Heart left ventricle (tissue), 16 donors: ENCODE results near the gene NCR1. TPM values are rescaled to one million over a fixed set of nuclear protein-coding genes. Genes with fewer than 3 reads are reported as not detected.
"Not testable (repeated sequence)": the region's sequence is repeated elsewhere in the genome, so short reads cannot be mapped to it uniquely, and the experiment has no call there.

Experiments
- ATAC-seq, 4 donors: fragments of 200-7000 bp; cut with Tn5 transposase; one replicate each; pipeline ENCODE4 v1.9.1; 2020 to 2022; ENCODE audit warnings: moderate library complexity in 4 of 4, mild to moderate bottlenecking in 3 of 4, moderate number of reproducible peaks in 1 of 4
- DNase-seq, 5 donors: peaks; one replicate each; pipeline ENCODE4 v3.0.0-alpha.2; 2020
- H3K27ac ChIP-seq, 12 donors: fragments of 200-600 bp; sonication (generic) in 4 of 12; one replicate each; pipeline versions ENCODE4 v1.5.0 to v1.8.0; 2016 to 2022; ENCODE audit warnings: mild to moderate bottlenecking in 2 of 12
- H3K27me3 ChIP-seq, 9 donors: fragments of 200-600 bp; sonication (generic) in 2 of 9; one replicate each; pipeline versions ENCODE4 v1.5.1 to v1.8.0; 2016 to 2022; ENCODE audit warnings: mild to moderate bottlenecking in 3 of 9
- H3K36me3 ChIP-seq, 9 donors: fragments of 200-600 bp; sonication (generic) in 2 of 9; one replicate each; pipeline versions ENCODE4 v1.5.0 to v1.8.0; 2018 to 2022; ENCODE audit warnings: mild to moderate bottlenecking in 2 of 9
- H3K4me1 ChIP-seq, 12 donors: fragments of 200-600 bp; sonication (generic) in 4 of 12; one replicate each; pipeline versions ENCODE4 v1.5.0 to v1.8.0; 2016 to 2022; ENCODE audit warnings: mild to moderate bottlenecking in 3 of 12
- H3K4me3 ChIP-seq, 12 donors: fragments of 200-600 bp; sonication (generic) in 4 of 12; one replicate each; pipeline versions ENCODE4 v1.5.0 to v1.8.0; 2017 to 2022; ENCODE audit warnings: mild to moderate bottlenecking in 9 of 12, moderate library complexity in 4 of 12
- H3K9me3 ChIP-seq, 12 donors: fragments of 200-600 bp; sonication (generic) in 4 of 12; one replicate each; pipeline versions ENCODE4 v1.5.0 to v1.8.0; 2016 to 2022; ENCODE audit warnings: mild to moderate bottlenecking in 1 of 12
- CTCF ChIP-seq, 12 donors: fragments of 200-600 bp; sonication (generic) in 4 of 12; IDR thresholded peaks; one replicate each; pipeline versions ENCODE4 v1.5.0 to v1.8.0; 2018 to 2022; ENCODE audit warnings: antibody characterized with exemption in 12 of 12, mild to moderate bottlenecking in 5 of 12
- POLR2A ChIP-seq, 2 donors: fragments of 450-650 bp; IDR thresholded peaks; one replicate each; pipeline ENCODE4 v1.6.1; 2017; ENCODE audit warnings: antibody characterized with exemption in 2 of 2, mild to moderate bottlenecking in 2 of 2, moderate library complexity in 2 of 2
- WGBS, 4 donors: extraction: QIAGEN DNeasy Blood & Tissue Kit in 2 of 4; methylation state at CpG; one replicate each; pipeline versions ENCODE4 v1.1.5 to v1.1.7; 2013 to 2018; 5-methylcytosine and 5-hydroxymethylcytosine counted together
- intact Hi-C, 10 donors: fragments of 100-400 bp; cut with DNase I; formaldehyde crosslinking; loops; one replicate each; pipeline versions ENCODE4 v1.11.1 to v1.14.2; 2022
- polyA plus RNA-seq, 2 donors: library from polyadenylated mRNA; stranded (reverse); fragments of 200-250 nt; gene quantifications; one replicate each; pipeline ENCODE4 v1.2.3, GENCODE V29; 2013
- total RNA-seq, 9 donors: library from RNA; depleted of rRNA in 2 of 9; stranded (reverse); fragments of >200 nt in 2 of 9; fragmentation: NEBNext Ultra II Directional in 3 of 9; extraction: Animal tissue kit (Norgen Biotek cat#: 25700) in 3 of 9; gene quantifications; one replicate each; pipeline versions ENCODE4 v1.1.0 to v1.2.4, GENCODE V29; 2016 to 2023
- donor health status: ischemic (EF 13 %, LVEDD 7.1; RV severe dilation, severe dysfunction).
- donor health status: healthy with polysubstance abuse.
- donor health status: DM: no; HTN: yes; CAD: no.
- donor health status: DM: no; HTN: no; CAD: no.
- donor health status: ischemic (EF 25% LVEDD 6.9; RV normal size, moderate dysfunction).
- donor health status: ischemic (EF 25% LVEDD 5.7; RV mildly dilated, moderate dysfunction).
- donor health status: healthy.
- donor health status: DM: yes; HTN: yes; CAD: no.
- donor health status: ischemic (EF 35%, LVEDD 5.7; RV mildly dilated, moderate dysfunction).
- donor health status: nonischemic (EF 11% LVEDD 7.7; RV severe dilation, severe dysfunction).
- donor health status: DM: yes; HTN: yes; CAD: no.
- donor health status: PGD.
- donor health status: ischemic (EF 29% LVEDD 5.4; RV normal size, mild dysfunction).
- donor health status: nonischemic (EF 23%, LVEDD 6.1; RV moderate dilation, normal function).

The NCR1 gene
- total and polyA plus RNA-seq, 11 donors, result 0.33 to 1.2 TPM; not detected in 9

DNA sequence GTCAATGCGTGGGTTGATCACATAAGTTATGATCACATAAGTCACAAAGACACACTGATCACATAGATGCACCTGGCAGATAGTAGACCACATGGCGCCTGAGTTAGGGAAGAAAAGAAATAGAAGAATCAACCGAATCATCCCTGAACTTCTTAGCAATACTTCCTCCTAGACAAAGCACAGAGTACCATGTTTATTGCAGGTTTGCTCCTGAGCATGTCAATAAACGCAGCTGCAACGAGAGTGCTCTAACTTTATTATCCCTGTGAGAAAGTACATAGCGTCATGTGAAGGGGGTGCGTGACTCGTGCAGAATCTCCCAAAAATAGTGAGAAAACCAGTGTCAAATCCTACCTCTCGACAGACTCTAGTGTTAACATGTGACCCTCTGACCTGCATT is 17.3 kb downstream of the NCR1 start:
- TF ChIP-seq POLR2A (IDR thresholded peaks at IDR 0.05) (no peak), CTCF (IDR thresholded peaks at IDR 0.05) (no peak)
- Histone ChIP-seq H3K36me3 (no peaks in the 10 kb centered on the region), H3K27me3 (peaks cover 0 to 20% (median 0%) of the 10 kb centered on the region in 9 donors), H3K9me3 (peaks cover 0 to 14% (median 4%) of the 10 kb centered on the region in 12 donors), H3K4me1 (no peaks in the 10 kb centered on the region), H3K27ac (no peak overlapping the region), H3K4me3 (no peak overlapping the region)
- ATAC-seq (no peak), DNase-seq (no peak)
- intact Hi-C loops, result loop anchor here in 3 of 10 donors (10.0 kb wide), 3 partner anchors 248 to 268 kb away; partner anchors contain the start of gene LILRB4 (in 1 of the 3)
- 70 to 77% (median 72%) methylated on average over 9 of the region's 9 CpGs for WGBS, 4 donors

- intact Hi-C loops, result loop anchor here in 3 of 10 donors (10.0 kb wide), 3 partner anchors 253 to 273 kb away; partner anchors contain the start of gene LILRB4 (in 1 of the 3)
- ATAC-seq (no peak), DNase-seq (no peak)
- Histone ChIP-seq H3K27me3 (peaks cover 0 to 3% (median 0%) of the 10 kb centered on the region in 9 donors), H3K36me3 (no peaks in the 10 kb centered on the region), H3K9me3 (peaks cover 0 to 24% (median 12%) of the 10 kb centered on the region in 12 donors), H3K4me1 (no peaks in the 10 kb centered on the region), H3K4me3 (no peak overlapping the region), H3K27ac (no peak overlapping the region)
- WGBS, 4 donors, result 88 to 97% (median 92%) methylated on average over 2 of the region's 2 CpGs
- TF ChIP-seq POLR2A (IDR thresholded peaks at IDR 0.05) (no peak), CTCF (IDR thresholded peaks at IDR 0.05) (no peak)
Measured at GRCh38 chr19:54928299-54928698, 22.4 kb downstream of the NCR1 start.

DNA sequence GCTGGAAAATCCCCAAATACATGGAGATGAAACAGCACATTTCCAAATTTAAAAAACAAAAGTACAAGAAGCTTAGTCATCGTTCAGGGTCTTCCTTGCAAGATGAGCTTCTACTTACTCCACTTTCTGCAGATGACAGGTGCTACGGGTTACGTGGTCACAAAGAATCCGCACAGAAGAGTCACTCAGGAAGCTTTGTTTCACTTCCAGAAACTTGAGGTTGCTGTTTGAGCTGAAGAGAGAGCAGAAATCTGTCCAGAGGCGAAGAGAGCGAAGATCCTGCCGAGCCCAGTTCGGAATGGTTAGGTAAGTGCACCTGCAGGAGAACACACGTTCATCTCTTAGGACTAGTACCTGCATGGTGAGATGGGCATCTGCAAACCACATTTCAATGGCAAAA is 32.0 kb downstream of the NCR1 start:
- TF ChIP-seq POLR2A (IDR thresholded peaks at IDR 0.05), result no peak
- TF ChIP-seq CTCF (IDR thresholded peaks at IDR 0.05), result no peak
- Histone ChIP-seq H3K27ac (no peak overlapping the region), H3K9me3 (no peaks in the 10 kb centered on the region), H3K27me3 (peaks cover 0 to 22% (median 0%) of the 10 kb centered on the region in 9 donors), H3K4me1 (no peaks in the 10 kb centered on the region), H3K36me3 (no peaks in the 10 kb centered on the region), H3K4me3 (no peak overlapping the region)
- ATAC-seq (no peak), DNase-seq (no peak)
- WGBS, 4 donors, result 74 to 79% (median 76%) methylated on average over 9 of the region's 9 CpGs
- intact Hi-C loops, result no loop called here

DNA sequence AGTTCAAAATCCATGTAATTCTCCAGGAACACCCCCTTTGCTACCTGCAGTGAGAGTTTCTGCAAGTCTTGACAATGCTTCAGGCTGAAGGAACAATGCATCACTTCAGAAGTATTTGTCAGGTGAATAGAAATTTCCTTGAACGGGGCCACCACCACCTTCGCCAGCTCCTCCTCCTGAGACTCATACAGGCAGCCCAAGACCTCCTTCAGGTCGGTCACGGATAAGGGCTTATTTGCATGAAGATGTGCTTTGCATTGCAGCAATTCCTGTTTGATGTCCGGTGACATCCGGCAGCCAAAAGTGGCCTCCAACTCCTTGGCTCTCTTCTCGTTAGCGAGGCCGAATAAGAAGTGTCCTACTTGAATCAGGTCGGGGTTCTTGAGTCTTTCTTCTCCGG is 33.0 kb downstream of the NCR1 start:
- no peak for TF ChIP-seq CTCF (IDR thresholded peaks at IDR 0.05)
- TF ChIP-seq POLR2A (IDR thresholded peaks at IDR 0.05), result no peak
- Histone ChIP-seq H3K27ac (no peak overlapping the region), H3K4me1 (no peaks in the 10 kb centered on the region), H3K9me3 (no peaks in the 10 kb centered on the region), H3K4me3 (no peak overlapping the region), H3K27me3 (peaks cover 0 to 22% (median 0%) of the 10 kb centered on the region in 9 donors), H3K36me3 (no peaks in the 10 kb centered on the region)
- 70 to 77% (median 74%) methylated on average over 11 of the region's 11 CpGs for WGBS, 4 donors
- intact Hi-C loops, result no loop called here
- ATAC-seq, result no peak
- no peak for DNase-seq

DNA sequence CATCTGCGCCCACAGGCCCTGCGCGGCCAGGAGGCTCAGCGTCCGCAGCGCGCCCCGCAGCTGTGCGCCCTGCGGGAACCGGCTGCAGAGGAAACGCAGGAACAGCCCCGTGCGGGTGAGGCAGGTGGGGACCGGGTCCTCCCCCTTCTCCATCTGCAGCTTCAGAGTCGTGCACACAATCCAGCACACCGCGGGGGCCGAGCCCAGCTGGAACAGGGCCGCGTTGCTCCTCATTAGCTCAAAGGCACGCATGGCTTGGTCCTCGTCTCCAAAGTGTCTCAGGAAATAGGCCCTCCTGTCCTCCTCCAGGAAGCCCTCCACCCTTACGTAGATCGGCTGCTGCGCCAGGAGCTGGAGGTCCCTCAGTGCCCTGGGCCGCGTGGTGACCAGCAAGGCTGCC is 33.6 kb downstream of the NCR1 start:
- ATAC-seq, H3K36me3 ChIP-seq, DNase-seq, intact Hi-C loops, H3K4me1 ChIP-seq, H3K9me3 ChIP-seq, H3K27ac ChIP-seq, H3K4me3 ChIP-seq: not testable (repeated sequence)
- peaks cover 0 to 22% (median 0%) of the 10 kb centered on the region in 9 donors for H3K27me3 ChIP-seq
- 65 to 67% (median 66%) methylated on average over 5 to 18 of the region's 28 CpGs; no CpG with 5 or more reads in 1 of the 4 donors for WGBS, 4 donors

DNA sequence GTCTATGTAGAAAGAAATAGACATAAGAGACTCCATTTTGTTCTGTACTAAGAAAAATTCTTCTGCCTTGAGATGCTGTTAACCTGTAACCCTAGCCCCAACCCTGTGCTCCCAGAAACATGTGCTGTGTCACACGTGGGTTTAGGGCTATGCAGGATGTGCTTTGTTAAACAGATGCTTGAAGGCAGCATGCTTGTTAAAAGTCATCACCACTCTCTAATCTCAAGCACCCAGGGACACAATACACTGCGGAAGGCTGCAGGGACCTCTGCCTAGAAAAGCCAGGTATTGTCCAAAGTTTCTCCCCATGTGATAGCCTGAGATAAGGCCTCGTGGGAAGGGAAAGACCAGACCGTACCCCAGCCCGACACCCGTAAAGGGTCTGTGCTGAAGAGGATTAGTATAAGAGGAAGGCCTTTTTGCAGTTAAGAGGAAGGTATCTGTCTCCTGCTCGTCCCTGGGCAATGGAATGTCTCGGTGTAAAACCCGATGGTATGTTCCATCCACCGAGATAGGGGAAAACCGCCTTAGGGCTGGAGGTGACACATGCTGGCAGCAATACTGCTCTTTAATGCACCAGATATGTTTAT is 37.9 kb downstream of the NCR1 start:
- 16 to 35% (median 28%) methylated on average over 11 of the region's 11 CpGs for WGBS, 4 donors
- not testable (repeated sequence) for DNase-seq

More for the DNA sequence above, 37.9 kb downstream of the NCR1 start:
- ATAC-seq, H3K4me1 ChIP-seq, H3K4me3 ChIP-seq, H3K9me3 ChIP-seq, H3K36me3 ChIP-seq, H3K27ac ChIP-seq, intact Hi-C loops: not testable (repeated sequence)
- peaks cover 0 to 17% (median 0%) of the 10 kb centered on the region in 9 donors for H3K27me3 ChIP-seq
